Stomach (tissue), 9 donors: Measurements from ENCODE around the gene HYOU1. TPM values are rescaled to one million over a fixed set of nuclear protein-coding genes. Genes with fewer than 3 reads are reported as not detected.

Experiments used
- DNase-seq, 2 donors: peaks; one replicate each; pipeline versions ENCODE4 v3.0.0 to v3.0.0-alpha.2; 2013 to 2019
- H3K27ac ChIP-seq, 5 donors: fragments of 200-600 bp in 4 of 5; sonication (generic) in 4 of 5; one replicate each; pipeline ENCODE4 v1.5.1; 2013 to 2019; ENCODE audit warnings: mild to moderate bottlenecking in 1 of 5, moderate library complexity in 1 of 5
- H3K27me3 ChIP-seq, 3 donors: fragments of 200-600 bp; sonication (generic); one replicate each; pipeline ENCODE4 v1.5.1; 2017 to 2019; ENCODE audit warnings: mixed run types in 1 of 3
- H3K36me3 ChIP-seq, 4 donors: fragments of 200-600 bp; sonication (generic); 1 replicate in 3 of 4; 2 replicates in 1 of 4; pipeline ENCODE4 v1.5.1; 2016 to 2019
- H3K4me1 ChIP-seq, 4 donors: fragments of 200-600 bp; sonication (generic); one replicate each; pipeline ENCODE4 v1.5.1; 2016 to 2019
- H3K4me3 ChIP-seq, 4 donors: fragments of 200-600 bp; sonication (generic) in 3 of 4; one replicate each; pipeline ENCODE4 v1.5.1; 2016 to 2019; ENCODE audit warnings: mild to moderate bottlenecking in 1 of 4
- H3K9me3 ChIP-seq, 4 donors: fragments of 200-600 bp; sonication (generic); one replicate each; pipeline ENCODE4 v1.5.1; 2016 to 2019
- EP300 ChIP-seq: sonication (generic); formaldehyde crosslinking; IDR thresholded peaks from one replicate; pipeline ENCODE4 v1.6.1; 2017; ENCODE audit warnings: antibody characterized with exemption
- POLR2A ChIP-seq, 4 donors: fragments of 450-650 bp; IDR thresholded peaks; one replicate each; pipeline ENCODE4 v1.6.1; 2016; ENCODE audit warnings: antibody characterized with exemption in 4 of 4, control low read depth in 2 of 4, mild to moderate bottlenecking in 1 of 4, moderate library complexity in 1 of 4
- POLR2AphosphoS5 ChIP-seq, 3 donors: sonication (generic); formaldehyde crosslinking; IDR thresholded peaks; one replicate each; pipeline ENCODE4 v1.6.1; 2016; ENCODE audit warnings: antibody characterized with exemption in 3 of 3
- WGBS, 5 donors: extraction: QIAGEN DNeasy Blood & Tissue Kit in 3 of 5; methylation state at CpG; one replicate each; pipeline versions ENCODE4 v1.1.5 to v1.1.7; 2013 to 2018; 5-methylcytosine and 5-hydroxymethylcytosine counted together
- intact Hi-C: fragments of 100-400 bp; cut with DNase I; formaldehyde crosslinking; loops from one replicate; pipeline ENCODE4 v1.15.1; 2023; ENCODE audit warnings: low total_unique reads
- polyA plus RNA-seq, 3 donors: library from polyadenylated mRNA; stranded (reverse); fragments of 200-250 nt; gene quantifications; one replicate each; pipeline ENCODE4 v1.2.3, GENCODE V29; 2013
- total RNA-seq, 5 donors: library from RNA; depleted of rRNA; stranded (reverse); fragments of >200 nt; gene quantifications; one replicate each; pipeline versions ENCODE4 v1.1.0 to v1.2.3, GENCODE V29; 2014 to 2016
- TF ChIP-seq, protein P1 (sequence below), 7 experiments: fragments of 450-650 bp in 4 of 7; fragments of 200-600 bp in 3 of 7; sonication (generic) in 3 of 7; IDR thresholded peaks; one replicate each; pipeline ENCODE4 v1.5.1; 2016 to 2019; ENCODE audit warnings: antibody characterized with exemption in 7 of 7, control low read depth in 2 of 7, mild to moderate bottlenecking in 1 of 7
- donor health status: healthy with polysubstance abuse.
- donor health status: Bipolar disorder and iron deficiency.
- donor health status: healthy.

Gene HYOU1
- total and polyA plus RNA-seq, 8 donors: 12.7 to 127 (median 62.6) TPM

DNA sequence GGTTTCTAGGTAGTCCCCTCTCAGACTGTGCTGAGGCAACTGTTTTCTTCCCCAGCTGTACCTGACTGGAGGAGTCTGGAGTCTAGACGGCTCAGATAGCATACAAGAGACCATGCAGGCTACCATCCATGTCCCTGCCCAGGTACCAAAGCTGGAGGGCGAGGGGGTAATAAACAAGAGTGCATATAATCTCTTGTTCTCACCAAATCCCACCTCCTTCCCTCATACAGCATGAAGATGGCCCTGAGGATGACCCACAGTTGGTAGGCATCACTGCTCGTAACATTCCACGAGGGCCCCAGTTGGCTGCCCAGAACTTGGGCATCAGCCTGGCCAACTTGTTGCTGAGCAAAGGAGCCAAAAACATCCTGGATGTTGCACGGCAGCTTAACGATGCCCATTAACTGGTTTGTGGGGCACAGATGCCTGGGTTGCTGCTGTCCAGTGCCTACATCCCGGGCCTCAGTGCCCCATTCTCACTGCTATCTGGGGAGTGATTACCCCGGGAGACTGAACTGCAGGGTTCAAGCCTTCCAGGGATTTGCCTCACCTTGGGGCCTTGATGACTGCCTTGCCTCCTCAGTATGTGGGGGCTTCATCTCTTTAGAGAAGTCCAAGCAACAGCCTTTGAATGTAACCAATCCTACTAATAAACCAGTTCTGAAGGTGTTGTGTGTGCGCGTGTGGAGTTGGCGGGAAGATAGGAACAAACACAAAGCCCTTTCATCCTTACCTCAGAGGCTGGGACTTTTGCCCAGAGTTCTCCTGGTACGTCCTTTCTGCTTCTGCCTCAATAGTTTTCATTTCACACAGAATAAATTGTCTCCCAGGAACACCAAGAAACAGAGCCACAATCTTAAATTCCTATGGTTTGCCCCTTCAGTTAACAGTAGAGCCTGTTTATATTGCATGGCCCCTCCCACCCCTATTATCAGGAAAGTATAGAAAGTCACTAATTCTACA, 36.2 kb upstream of the HYOU1 start:
- H3K4me1 ChIP-seq: peaks cover 18 to 39% (median 26%) of the 10 kb centered on the region in 4 donors
- H3K36me3 ChIP-seq: peaks cover 14 to 31% (median 18%) of the 10 kb centered on the region in 4 donors
- H3K9me3 ChIP-seq: no peaks in the 10 kb centered on the region
- peak overlapping the region in 4 of 5 donors; percentile 93 to 97 (median 95) for H3K27ac ChIP-seq
- WGBS, 5 donors: 24 to 49% (median 42%) methylated on average over 6 to 12 of the region's 12 CpGs
- TF ChIP-seq POLR2A (IDR thresholded peaks at IDR 0.05): no peak
- TF ChIP-seq, protein P1, sequence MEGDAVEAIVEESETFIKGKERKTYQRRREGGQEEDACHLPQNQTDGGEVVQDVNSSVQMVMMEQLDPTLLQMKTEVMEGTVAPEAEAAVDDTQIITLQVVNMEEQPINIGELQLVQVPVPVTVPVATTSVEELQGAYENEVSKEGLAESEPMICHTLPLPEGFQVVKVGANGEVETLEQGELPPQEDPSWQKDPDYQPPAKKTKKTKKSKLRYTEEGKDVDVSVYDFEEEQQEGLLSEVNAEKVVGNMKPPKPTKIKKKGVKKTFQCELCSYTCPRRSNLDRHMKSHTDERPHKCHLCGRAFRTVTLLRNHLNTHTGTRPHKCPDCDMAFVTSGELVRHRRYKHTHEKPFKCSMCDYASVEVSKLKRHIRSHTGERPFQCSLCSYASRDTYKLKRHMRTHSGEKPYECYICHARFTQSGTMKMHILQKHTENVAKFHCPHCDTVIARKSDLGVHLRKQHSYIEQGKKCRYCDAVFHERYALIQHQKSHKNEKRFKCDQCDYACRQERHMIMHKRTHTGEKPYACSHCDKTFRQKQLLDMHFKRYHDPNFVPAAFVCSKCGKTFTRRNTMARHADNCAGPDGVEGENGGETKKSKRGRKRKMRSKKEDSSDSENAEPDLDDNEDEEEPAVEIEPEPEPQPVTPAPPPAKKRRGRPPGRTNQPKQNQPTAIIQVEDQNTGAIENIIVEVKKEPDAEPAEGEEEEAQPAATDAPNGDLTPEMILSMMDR (IDR thresholded peaks at IDR 0.05): no peak
- TF ChIP-seq EP300: no peak
- TF ChIP-seq POLR2AphosphoS5 (IDR thresholded peaks at IDR 0.05): no peak
- H3K27me3 ChIP-seq: no peaks in the 10 kb centered on the region
- DNase-seq: peak; percentile 49 to 57
- H3K4me3 ChIP-seq: peak overlapping the region; percentile 84 to 90 (median 87)
- intact Hi-C loops: no loop called here

DNA sequence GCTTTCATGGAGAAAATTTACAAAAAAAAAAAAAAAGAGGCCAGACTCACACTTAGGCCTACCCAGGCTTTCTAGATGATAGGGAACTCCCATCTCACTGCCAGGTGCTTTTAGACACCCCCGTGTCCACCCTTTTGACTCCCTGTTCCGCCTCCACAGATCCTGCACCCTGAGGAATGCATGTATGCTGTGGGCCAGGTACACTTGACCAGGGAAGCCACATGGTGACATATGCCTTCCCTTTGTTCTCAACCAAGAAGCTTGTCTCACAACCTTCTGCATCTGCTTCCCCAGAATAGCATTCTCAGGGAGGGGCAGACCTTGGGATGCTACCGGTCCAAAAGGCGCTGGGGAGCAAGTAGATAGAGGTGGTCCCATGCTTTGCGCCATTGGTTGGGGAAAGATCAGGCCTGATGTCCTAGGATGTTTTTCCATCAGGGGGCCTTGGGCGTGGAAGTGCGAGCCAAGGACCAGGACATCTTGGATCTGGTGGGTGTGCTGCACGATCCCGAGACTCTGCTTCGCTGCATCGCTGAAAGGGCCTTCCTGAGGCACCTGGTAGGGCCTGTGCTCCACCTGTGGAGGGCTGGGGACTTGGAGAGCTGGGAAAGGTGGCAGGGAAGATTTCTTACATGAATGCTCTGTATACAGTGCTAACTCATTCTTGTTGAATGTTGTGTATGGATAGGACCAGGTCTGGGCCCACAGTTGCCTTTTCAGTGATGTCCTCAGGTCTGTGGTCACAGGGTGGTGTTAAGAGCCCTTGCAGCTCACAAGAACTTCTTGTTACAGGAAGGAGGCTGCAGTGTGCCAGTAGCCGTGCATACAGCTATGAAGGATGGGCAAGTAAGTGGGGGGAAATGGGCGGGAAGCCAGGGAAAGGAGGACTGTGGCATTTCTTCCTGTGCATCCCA, 35.2 kb upstream of the HYOU1 start:
- H3K36me3 ChIP-seq: peaks cover 5 to 22% (median 9%) of the 10 kb centered on the region in 4 donors
- peak overlapping the region in 2 of 5 donors; percentile 96 to 97 for H3K27ac ChIP-seq
- no peaks in the 10 kb centered on the region for H3K9me3 ChIP-seq
- no peaks in the 10 kb centered on the region for H3K27me3 ChIP-seq
- H3K4me3 ChIP-seq: peak overlapping the region in 1 of 4 donors; percentile 90
- no peak for DNase-seq
- intact Hi-C loops: no loop called here
- WGBS, 5 donors: 74 to 86% (median 85%) methylated on average over 10 to 13 of the region's 13 CpGs
- H3K4me1 ChIP-seq: peaks cover 18 to 39% (median 29%) of the 10 kb centered on the region in 4 donors
- TF ChIP-seq POLR2A (IDR thresholded peaks at IDR 0.05) (no peak), POLR2AphosphoS5 (IDR thresholded peaks at IDR 0.05) (no peak), EP300 (no peak)
- TF ChIP-seq, protein P1 (IDR thresholded peaks at IDR 0.05): no peak

DNA sequence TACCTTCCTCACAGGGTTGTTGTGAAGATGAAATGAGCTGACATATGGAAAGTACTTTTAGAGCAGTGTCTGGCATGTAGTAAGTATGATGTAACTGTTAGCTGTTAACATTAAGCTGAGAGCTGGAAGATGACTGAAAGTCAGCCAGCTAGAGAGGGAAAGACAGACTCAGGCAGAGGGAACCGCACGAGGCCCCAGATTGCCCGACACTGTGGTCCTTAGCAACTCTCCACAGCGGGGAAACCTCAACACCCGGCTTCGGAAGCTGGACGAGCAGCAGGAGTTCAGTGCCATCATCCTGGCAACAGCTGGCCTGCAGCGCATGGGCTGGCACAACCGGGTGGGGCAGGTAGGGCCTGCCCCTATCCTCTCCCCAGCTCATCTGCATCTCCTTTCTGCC, 34.2 kb upstream of the HYOU1 start:
- no peaks in the 10 kb centered on the region for H3K9me3 ChIP-seq
- WGBS, 5 donors: 64 to 91% (median 80%) methylated on average over 9 of the region's 9 CpGs

More for the DNA sequence above, 34.2 kb upstream of the HYOU1 start:
- peaks cover 0 to 11% (median 0%) of the 10 kb centered on the region in 4 donors for H3K36me3 ChIP-seq
- no peak overlapping the region for H3K4me3 ChIP-seq
- H3K4me1 ChIP-seq: peaks cover 19 to 46% (median 32%) of the 10 kb centered on the region in 4 donors
- DNase-seq: peak in 1 of 2 donors; percentile 35
- H3K27me3 ChIP-seq: no peaks in the 10 kb centered on the region
- intact Hi-C loops: no loop called here
- H3K27ac ChIP-seq: peak overlapping the region in 1 of 5 donors; percentile 43
- TF ChIP-seq POLR2AphosphoS5 (IDR thresholded peaks at IDR 0.05) (no peak), POLR2A (IDR thresholded peaks at IDR 0.05) (no peak), EP300 (no peak)
- TF ChIP-seq, protein P1 (IDR thresholded peaks at IDR 0.05): no peak
